ENCODE results near the gene CHRM2.
A peak's percentile ranks its signal among the peaks of the same experiment; 100 is the strongest.

The CHRM2 gene

DNA sequence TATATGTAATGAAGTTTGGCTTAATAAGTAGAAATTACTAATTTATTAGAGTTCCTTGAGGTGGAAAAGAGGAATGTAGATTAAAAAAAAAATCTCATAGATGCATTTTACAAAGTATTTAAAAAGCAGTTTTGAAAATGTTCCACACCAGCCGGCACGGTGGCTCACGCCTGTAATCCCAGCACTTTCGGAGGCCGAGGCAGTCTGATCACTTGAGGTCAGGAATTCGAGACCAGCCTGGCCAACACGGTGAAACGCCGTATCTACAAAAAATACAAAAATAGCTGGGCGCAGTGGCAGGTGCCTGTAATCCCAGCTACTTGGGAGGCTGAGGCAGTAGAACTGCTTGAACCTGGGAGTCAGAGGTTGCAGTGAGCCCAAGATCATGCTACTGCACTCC is 3.2 kb upstream of the CHRM2 start:
- no peak for TF ChIP-seq CTCF (IDR thresholded peaks at IDR 0.05; ENCODE audit: insufficient read depth, low read depth, low read length, missing control alignments)
- DNase-seq (ENCODE audit: low read depth), result no peak
- no peak overlapping the region for H3K4me3 ChIP-seq (ENCODE audit: low read length)

- no peak for DNase-seq (ENCODE audit: low read depth)
- TF ChIP-seq CTCF (IDR thresholded peaks at IDR 0.05; ENCODE audit: insufficient read depth, low read depth, low read length, missing control alignments), result no peak
- H3K4me3 ChIP-seq (ENCODE audit: low read length), result no peak overlapping the region
Measured at GRCh38 chr7:136865777-136866176, 2.7 kb upstream of the CHRM2 start.

DNA sequence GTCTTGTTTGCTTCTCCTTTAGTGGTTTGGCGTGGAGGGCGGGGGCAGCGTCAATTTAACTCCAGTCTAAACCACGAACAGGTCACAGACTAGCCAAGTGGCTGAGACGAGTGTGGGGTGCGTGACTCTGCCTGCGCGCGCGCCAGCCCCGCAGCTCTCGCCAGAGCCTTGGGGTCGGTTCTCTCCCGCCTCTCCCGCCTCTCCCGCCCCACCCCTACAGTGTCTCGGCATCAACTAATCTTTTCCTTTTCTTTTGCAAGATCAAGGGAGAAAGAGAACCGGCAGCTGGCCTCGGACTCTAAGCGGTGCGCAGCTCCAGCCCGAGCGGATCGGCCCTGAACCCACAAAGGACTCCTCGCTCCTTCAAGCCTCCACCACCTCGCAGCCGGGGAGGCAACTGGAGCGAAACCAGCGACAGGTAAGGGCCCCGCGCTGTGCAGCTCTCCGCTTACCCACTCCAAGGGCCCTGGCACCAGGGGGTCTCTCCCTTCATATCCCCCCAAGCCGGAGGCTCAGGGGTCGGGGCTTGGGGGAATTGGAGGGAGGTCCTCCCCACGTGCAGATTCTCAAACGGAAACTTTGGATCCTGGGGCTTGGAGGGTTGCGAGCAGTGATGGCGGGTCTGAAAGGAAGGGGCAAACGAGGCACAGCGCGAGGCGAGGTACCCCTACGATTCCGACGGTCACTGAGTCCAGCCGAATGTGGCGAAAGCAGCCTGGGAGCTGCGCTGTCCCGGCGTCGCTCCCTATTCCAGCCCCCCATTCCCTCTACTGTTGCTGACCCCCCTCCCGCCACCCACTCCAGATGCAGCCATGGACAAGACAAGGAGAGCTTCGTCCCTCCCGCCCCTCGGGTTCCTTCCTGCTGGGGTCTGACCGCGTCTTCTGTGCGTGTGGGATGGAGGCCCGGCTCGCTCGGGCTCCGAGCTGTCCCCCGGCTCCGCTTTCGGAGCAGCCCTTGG is 829 bp downstream of the CHRM2 start:
- H3K4me3 ChIP-seq (ENCODE audit: low read length), result no peak overlapping the region
- no peak for TF ChIP-seq CTCF (IDR thresholded peaks at IDR 0.05; ENCODE audit: insufficient read depth, low read depth, low read length, missing control alignments)
- DNase-seq (ENCODE audit: low read depth), result no peak

DNA sequence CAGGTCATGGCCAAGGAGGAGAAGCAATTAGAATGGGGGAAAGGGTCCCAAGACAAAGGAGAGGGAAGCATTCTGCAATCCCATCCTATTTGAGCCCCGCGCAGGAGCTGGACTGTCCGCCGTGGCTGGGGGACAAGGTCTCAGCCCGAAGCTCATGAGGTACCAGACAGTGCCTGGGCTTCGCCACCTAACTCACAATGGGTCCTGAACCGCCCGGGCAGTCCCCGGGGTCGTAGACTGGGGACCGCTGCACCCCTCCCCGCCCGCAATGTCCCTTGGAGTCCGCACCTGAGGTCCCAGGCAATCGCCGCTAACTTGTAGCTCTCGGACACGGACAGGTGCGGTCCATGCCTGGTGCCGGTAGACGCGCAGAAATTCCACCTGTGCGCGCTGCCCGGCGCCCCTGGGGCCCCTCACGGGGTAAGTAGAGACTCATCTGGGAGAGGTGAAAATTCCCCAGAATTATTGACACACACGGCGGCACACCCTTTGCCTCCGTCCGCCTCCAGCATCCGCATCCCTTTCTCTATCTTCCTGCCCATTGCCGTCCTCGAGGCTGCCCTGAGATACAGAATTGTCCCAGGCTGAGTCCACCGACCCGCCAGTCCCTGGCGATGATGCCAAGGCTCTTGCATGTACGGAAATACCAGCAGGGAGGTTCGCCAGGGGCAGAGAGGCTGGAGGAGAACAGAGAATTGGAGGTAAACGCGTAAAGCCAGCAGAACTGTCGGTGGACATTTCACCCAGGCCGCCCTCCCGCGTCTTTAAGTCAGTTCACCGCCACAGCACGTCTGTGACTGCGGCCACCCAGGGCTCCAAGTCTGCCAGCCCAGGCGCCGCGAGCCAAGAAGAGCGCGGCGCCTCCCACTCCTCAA is 1.8 kb downstream of the CHRM2 start:
- H3K4me3 ChIP-seq (ENCODE audit: low read length), result no peak overlapping the region
- no peak for DNase-seq (ENCODE audit: low read depth)
- no peak for TF ChIP-seq CTCF (IDR thresholded peaks at IDR 0.05; ENCODE audit: insufficient read depth, low read depth, low read length, missing control alignments)

GRCh38 chr7:136870866-136871487 is 2.5 kb downstream of the CHRM2 start:
- DNase-seq (ENCODE audit: low read depth), result no peak
- no peak for TF ChIP-seq CTCF (IDR thresholded peaks at IDR 0.05; ENCODE audit: insufficient read depth, low read depth, low read length, missing control alignments)
- H3K4me3 ChIP-seq (ENCODE audit: low read length), result no peak overlapping the region

DNA sequence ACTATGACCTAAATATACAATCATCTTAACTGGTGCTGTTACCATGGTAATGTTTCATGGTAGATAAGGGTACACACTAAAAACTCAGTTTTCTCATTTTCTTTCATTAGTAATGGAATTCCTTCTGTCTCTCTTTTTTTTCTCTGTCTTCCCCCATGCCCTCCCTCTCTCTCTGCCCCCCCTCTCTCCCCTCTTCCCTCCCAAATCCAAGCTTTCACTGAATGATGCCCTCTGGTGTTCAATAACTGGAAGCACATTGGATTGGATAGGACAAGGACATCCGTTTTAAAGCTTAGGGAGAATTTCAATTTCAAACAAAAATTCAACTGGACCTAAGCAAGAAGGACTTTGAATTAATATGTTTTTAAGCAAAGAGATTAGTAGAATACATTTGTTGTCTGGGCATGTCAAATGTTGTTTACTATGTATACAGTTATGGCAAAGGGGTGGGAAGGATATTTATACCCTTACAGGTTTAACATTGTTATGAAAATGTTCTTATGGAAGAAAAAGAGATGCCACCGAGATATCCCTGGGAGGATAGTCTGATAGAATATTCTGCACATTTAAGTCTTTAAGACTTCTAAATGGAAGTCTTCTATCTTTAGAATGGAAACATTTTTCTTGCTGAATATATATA is 6.1 kb downstream of the CHRM2 start:
- peak; percentile 59 for TF ChIP-seq CTCF (IDR thresholded peaks at IDR 0.05; ENCODE audit: insufficient read depth, low read depth, low read length, missing control alignments)
- peak; percentile 21 for DNase-seq (ENCODE audit: low read depth)
- H3K4me3 ChIP-seq (ENCODE audit: low read length), result no peak overlapping the region

Measured in epithelial cell of esophagus (primary cell).